CD14-positive monocyte (primary cell): ENCODE data around the gene TKT. TPM values are rescaled to one million over a fixed set of nuclear protein-coding genes. Genes with fewer than 3 reads are reported as not detected.
"Not testable (repeated sequence)": the region's sequence is repeated elsewhere in the genome, so short reads cannot be mapped to it uniquely, and the experiment has no call there.

Experiments
- DNase-seq, 3 donors: peaks; one replicate each; pipeline ENCODE4 v3.0.0-alpha.2; 2011 to 2022
- H2AFZ ChIP-seq: 2 replicates; pipeline ENCODE4 v1.6.0; 2012; ENCODE audit warnings: mild to moderate bottlenecking, low read depth, low read length, inconsistent platforms; ENCODE audit not compliant: insufficient read depth, poor library complexity, severe bottlenecking
- H3K27ac ChIP-seq, 2 donors: 1 replicate in 1 of 2; 2 replicates in 1 of 2; pipeline ENCODE4 v1.5.1; 2012 to 2013; ENCODE audit warnings: low read length in 2 of 2, control low read depth in 1 of 2, inconsistent platforms in 1 of 2, low read depth in 1 of 2, mild to moderate bottlenecking in 1 of 2
- H3K27me3 ChIP-seq, 2 donors: one replicate each; pipeline versions ENCODE4 v1.6.0 to v1.6.1; 2011 to 2013; ENCODE audit warnings: low read length in 2 of 2; ENCODE audit not compliant: control insufficient read depth in 2 of 2, insufficient read depth in 2 of 2
- H3K36me3 ChIP-seq, 2 donors: replicated peaks in 1 of 2; 1 replicate in 1 of 2; 2 replicates in 1 of 2; pipeline versions ENCODE4 v1.5.1 to v1.6.1; 2012 to 2013; ENCODE audit warnings: low read length in 2 of 2, control low read depth in 1 of 2, inconsistent platforms in 1 of 2, mild to moderate bottlenecking in 1 of 2; ENCODE audit not compliant: insufficient read depth in 2 of 2, control insufficient read depth in 1 of 2
- H3K4me1 ChIP-seq, 2 donors: 1 replicate in 1 of 2; 2 replicates in 1 of 2; pipeline versions ENCODE4 v1.5.1 to v1.6.1; 2012 to 2013; ENCODE audit warnings: low read length in 2 of 2, control low read depth in 1 of 2, inconsistent platforms in 1 of 2, mild to moderate bottlenecking in 1 of 2, moderate library complexity in 1 of 2; ENCODE audit not compliant: insufficient read depth in 2 of 2, control insufficient read depth in 1 of 2
- H3K4me2 ChIP-seq: replicated peaks from 2 replicates; pipeline ENCODE3; 2012; ENCODE audit warnings: low read length, moderate library complexity, mild to moderate bottlenecking; ENCODE audit not compliant: poor library complexity, severe bottlenecking; ENCODE audit errors: extremely low read depth
- H3K4me3 ChIP-seq, 3 experiments: fragments of 200-600 bp in 1 of 3; sonication (generic) in 1 of 3; replicated peaks in 1 of 3; 1 replicate in 2 of 3; 2 replicates in 1 of 3; pipeline ENCODE4 v1.5.1; 2011 to 2013; ENCODE audit warnings: low read length in 3 of 3, mild to moderate bottlenecking in 3 of 3, control low read depth in 2 of 3, low read depth in 2 of 3, inconsistent platforms in 1 of 3, moderate library complexity in 1 of 3
- H3K79me2 ChIP-seq: 2 replicates; pipeline ENCODE4 v1.6.0; 2012; ENCODE audit warnings: mild to moderate bottlenecking, control low read depth, inconsistent platforms, low read length, moderate library complexity; ENCODE audit not compliant: insufficient read depth
- H3K9ac ChIP-seq: 2 replicates; pipeline ENCODE4 v1.6.0; 2017; ENCODE audit warnings: low read length, mild to moderate bottlenecking; ENCODE audit not compliant: insufficient read depth, poor library complexity, severe bottlenecking
- H3K9me3 ChIP-seq, 2 donors: replicated peaks in 1 of 2; 1 replicate in 1 of 2; 2 replicates in 1 of 2; pipeline versions ENCODE4 v1.5.1 to v1.6.1; 2012 to 2013; ENCODE audit warnings: low read length in 2 of 2, control low read depth in 1 of 2; ENCODE audit not compliant: control insufficient read depth in 1 of 2, insufficient read depth in 1 of 2
- H4K20me1 ChIP-seq: 2 replicates; pipeline ENCODE4 v1.6.0; 2012; ENCODE audit warnings: mild to moderate bottlenecking, low read length, control low read depth, moderate library complexity; ENCODE audit not compliant: insufficient read depth
- H3K27ac Mint-ChIP-seq, 7 donors: one replicate each; pipeline ENCODE4 v1.8.0; 2020; ENCODE audit warnings: mild to moderate bottlenecking in 7 of 7, mixed read lengths in 7 of 7, moderate library complexity in 6 of 7, inconsistent platforms in 2 of 7
- H3K27me3 Mint-ChIP-seq, 3 donors: one replicate each; pipeline ENCODE4 v1.8.0; 2021 to 2022; ENCODE audit warnings: low read depth in 3 of 3, mild to moderate bottlenecking in 3 of 3, mixed read lengths in 3 of 3, moderate library complexity in 3 of 3, inconsistent platforms in 1 of 3
- H3K36me3 Mint-ChIP-seq, 2 donors: one replicate each; pipeline ENCODE4 v1.8.0; 2020; ENCODE audit warnings: mixed read lengths in 2 of 2, inconsistent platforms in 1 of 2, mild to moderate bottlenecking in 1 of 2
- H3K4me1 Mint-ChIP-seq: one replicate; pipeline ENCODE4 v1.8.0; 2020; ENCODE audit warnings: mild to moderate bottlenecking, mixed read lengths
- H3K4me3 Mint-ChIP-seq, 2 donors: one replicate each; pipeline ENCODE4 v1.8.0; 2020; ENCODE audit warnings: mild to moderate bottlenecking in 2 of 2, mixed read lengths in 2 of 2, moderate library complexity in 1 of 2
- H3K9me3 Mint-ChIP-seq, 7 donors: one replicate each; pipeline ENCODE4 v1.8.0; 2020 to 2022; ENCODE audit warnings: mixed read lengths in 7 of 7, mild to moderate bottlenecking in 6 of 7, moderate library complexity in 6 of 7, inconsistent platforms in 2 of 7
- CTCF ChIP-seq: fragments of 200-600 bp; IDR thresholded peaks from one replicate; pipeline ENCODE4 v1.8.0; 2022; ENCODE audit warnings: antibody characterized with exemption, mild to moderate bottlenecking
- WGBS: methylation state at CpG from one replicate; pipeline ENCODE4 v1.1.5; 2013; ENCODE audit warnings: missing lambda C conversion rate; ENCODE audit not compliant: insufficient coverage; 5-methylcytosine and 5-hydroxymethylcytosine counted together
- intact Hi-C, 2 donors: fragments of 100-400 bp; cut with micrococcal nuclease; formaldehyde crosslinking; loops; one replicate each; pipeline versions ENCODE4 v1.15.0 to v1.15.1; 2023
- polyA plus RNA-seq, 3 donors: library from polyadenylated mRNA; depleted of rRNA in 1 of 3; unstranded in 2 of 3; stranded (reverse) in 1 of 3; fragments of 300-500 nt in 2 of 3; fragments of >200 nt in 1 of 3; fragmentation: Illumina TruSeq in 2 of 3; gene quantifications; 1 replicate in 2 of 3; 2 replicates in 1 of 3; pipeline ENCODE4 v1.2.3, GENCODE V29; 2012 to 2021

The TKT gene
- polyA plus RNA-seq, 3 donors, result 496 to 582 (median 562) TPM

- Histone ChIP-seq H3K79me2 (no peaks in the 10 kb centered on the region), H3K4me2 (no peak overlapping the region), H3K36me3 (peaks cover 52 to 86% of the 10 kb centered on the region in 2 donors), H3K27ac (no peak overlapping the region), H4K20me1 (peaks cover 6% of the 10 kb centered on the region), H3K9ac (no peak overlapping the region), H3K4me1 (no peaks in the 10 kb centered on the region), H3K9me3 (no peaks in the 10 kb centered on the region), H3K27me3 (no peaks in the 10 kb centered on the region), H2AFZ (no peak overlapping the region), H3K4me3 (no peak overlapping the region)
- no peaks in the 10 kb centered on the region for H3K27me3 Mint-ChIP-seq
- H3K27ac Mint-ChIP-seq, result peak overlapping the region in 6 of 7 donors; percentile 30 to 69 (median 56)
- peaks cover 57 to 58% of the 10 kb centered on the region in 2 donors for H3K36me3 Mint-ChIP-seq
- WGBS, result 94% methylated on average over 2 of the region's 3 CpGs
- intact Hi-C loops, result loop anchor here in 1 of 2 donors (10.0 kb wide), 1 partner anchor 404 kb away; no protein-coding TSS in a partner anchor
- H3K4me1 Mint-ChIP-seq, result peaks cover 2% of the 10 kb centered on the region
- peak; percentile 2 to 51 (median 14) for DNase-seq
- no peak overlapping the region for H3K4me3 Mint-ChIP-seq
- no peaks in the 10 kb centered on the region for H3K9me3 Mint-ChIP-seq
- TF ChIP-seq CTCF, result no peak
Observed at GRCh38 chr3:53300826-53301225, 45.0 kb upstream of the TKT start.

GRCh38 chr3:53299611-53300023 is 43.8 kb upstream of the TKT start:
- not testable (repeated sequence) for H3K4me3 Mint-ChIP-seq

More at GRCh38 chr3:53299611-53300023, 43.8 kb upstream of the TKT start:
- H3K4me2 ChIP-seq, H2AFZ ChIP-seq, H4K20me1 ChIP-seq, H3K4me1 Mint-ChIP-seq, H3K27ac ChIP-seq, H3K4me1 ChIP-seq, H3K4me3 ChIP-seq, H3K27me3 ChIP-seq, H3K9me3 ChIP-seq, H3K9ac ChIP-seq, H3K79me2 ChIP-seq, H3K9me3 Mint-ChIP-seq, H3K27me3 Mint-ChIP-seq: not testable (repeated sequence)
- DNase-seq, result peak; percentile 29 to 63 (median 55)
- peaks cover 48 to 85% of the 10 kb centered on the region in 2 donors for H3K36me3 ChIP-seq
- peaks cover 63 to 65% of the 10 kb centered on the region in 2 donors for H3K36me3 Mint-ChIP-seq
- peak; percentile 89 for TF ChIP-seq CTCF
- 47% methylated on average over 4 of the region's 5 CpGs for WGBS
- H3K27ac Mint-ChIP-seq, result peak overlapping the region in 5 of 7 donors; percentile 11 to 52 (median 14)
- intact Hi-C loops, result loop anchor here (10.0 kb wide), 1 partner anchor 405 kb away; no protein-coding TSS in a partner anchor
